Measurements from ENCODE around the gene NAALADL1. TPM values are rescaled to one million over a fixed set of nuclear protein-coding genes. Genes with fewer than 3 reads are reported as not detected.

Gene NAALADL1
- total RNA-seq, 1 experiment from 2014 or later = not detected

GRCh38 chr11:65095974-65096806 lies 37.8 kb upstream of the NAALADL1 start, which contains the start of gene VPS51:
TSS of gene VPS51 (plus strand) at chr11:65096214. CDS start at chr11:65096251, 37 bp downstream.
- Histone ChIP-seq H3K36me3 (ENCODE audit: control insufficient read depth in 1 of 2, insufficient read depth in 2 of 2, low read length in 2 of 2) (peaks cover 3 to 6% of the 10 kb centered on the region in 2 experiments; a peak in 2 of 4 replicates), H3K9ac (ENCODE audit: low read length) (peak within 1 kb of the TSS; percentile 77), H4K20me1 (ENCODE audit: insufficient read depth) (no peaks in the 10 kb centered on the region), H3K4me2 (ENCODE audit: low read length) (peak within 1 kb of the TSS; percentile 88), H3K9me2 (ENCODE audit: insufficient read depth) (no peaks in the 10 kb centered on the region), H3K27me3 (ENCODE audit: insufficient read depth, low read length) (no peaks in the 10 kb centered on the region), H2AFZ (ENCODE audit: low read depth, low read length, poor library complexity, severe bottlenecking) (no peak within 1 kb of the TSS), H3K27ac (ENCODE audit: low read depth, low read length) (peak within 1 kb of the TSS; percentile 63), H3K79me2 (ENCODE audit: insufficient read depth, low read length) (peaks cover 23% of the 10 kb centered on the region), H3K9me3 (ENCODE audit: control insufficient read depth in 1 of 2, insufficient read depth in 1 of 2, low read depth in 1 of 2, low read length in 2 of 2) (no peaks in the 10 kb centered on the region), H3K4me1 (ENCODE audit: control insufficient read depth in 1 of 2, insufficient read depth in 2 of 2, low read length in 2 of 2) (peaks cover 3 to 12% of the 10 kb centered on the region in 2 experiments; a peak in 3 of 4 replicates), H3K4me3 (replicated peaks in 1 of 2; ENCODE audit: low read depth in 1 of 2, low read length in 2 of 2) (peak within 1 kb of the TSS; percentile 74 to 78)
- ChIA-PET CTCF (interaction anchor here (1.1 to 1.7 kb wide), 2 partner anchors 12 to 14 kb away, joined by 3 to 14 read pairs; no protein-coding TSS in a partner anchor), RAD21 (ENCODE audit: low non-redundant PET in 1 of 2, low total read pairs in 2 of 2, uncharacterized antibody in 2 of 2, unreplicated experiment in 2 of 2) (no interaction called here), POLR2A (interaction anchor here (3.2 kb wide), 1 partner anchor 15 kb away, joined by 21 read pairs; the partner anchor contains the start of gene TM7SF2)
- intact Hi-C loops (cut with micrococcal nuclease) = loop anchor here (1.0 to 5.0 kb wide), 2 partner anchors 12 to 84 kb away; partner anchors contain the start of genes ARL2, CDCA5 and ZFPL1
- DNase-seq (ENCODE audit: low read depth, low spot score) (peak; percentile 88), ATAC-seq (peak; percentile 97)
- TSS peak; percentile 56 for BruUV-seq (replicated peaks)
- no peak for TF ChIP-seq CEBPB (IDR thresholded peaks at IDR 0.05; ENCODE audit: low read depth)
- peak; percentile 86 for TF ChIP-seq SP1 (IDR thresholded peaks at IDR 0.05; ENCODE audit: low read depth)
- TF ChIP-seq ZNF274 (IDR thresholded peaks at IDR 0.05; ENCODE audit: low read depth, low read length) = no peak
- TF ChIP-seq JUND (IDR thresholded peaks at IDR 0.05) = no peak
- TF ChIP-seq EZH2phosphoT487 (IDR thresholded peaks at IDR 0.05; ENCODE audit: borderline replicate concordance) = no peak
- TF ChIP-seq POLR2A (IDR thresholded peaks at IDR 0.05; ENCODE audit: borderline replicate concordance, extremely low read depth, insufficient read depth, insufficient read length) = peak; percentile 94
- peak; percentile 71 for TF ChIP-seq POLR2AphosphoS5 (IDR thresholded peaks at IDR 0.05; ENCODE audit: low read depth, low read length)
- peak; percentile 99 for TF ChIP-seq CBX3 (IDR thresholded peaks at IDR 0.05; ENCODE audit: low read depth)
- TF ChIP-seq REST (IDR thresholded peaks at IDR 0.05; ENCODE audit: low read depth) = no peak
- TF ChIP-seq ZFX (IDR thresholded peaks at IDR 0.05) = peak; percentile 92
- no peak for TF ChIP-seq FOSL1 (IDR thresholded peaks at IDR 0.05; ENCODE audit: low read depth)
- TF ChIP-seq ELF1 (IDR thresholded peaks at IDR 0.05; ENCODE audit: borderline replicate concordance, low read depth) = peak; percentile 92
- no peak for TF ChIP-seq EZH2 (IDR thresholded peaks at IDR 0.05)
- TF ChIP-seq SIN3A (IDR thresholded peaks at IDR 0.05; ENCODE audit: low read depth) = peak; percentile 81
- TF ChIP-seq SRF (IDR thresholded peaks at IDR 0.05; ENCODE audit: low read depth) = peak; percentile 88
- TF ChIP-seq EGR1 (IDR thresholded peaks at IDR 0.05; ENCODE audit: low read depth) = 0 out of 2 replicates have a peak, but pooled peaks have one; percentile 58
- TF ChIP-seq TCF7L2 (IDR thresholded peaks at IDR 0.05; ENCODE audit: borderline replicate concordance, extremely low read depth, insufficient read depth, insufficient read length) = peak; percentile 60
- TF ChIP-seq RAD21 (IDR thresholded peaks at IDR 0.05; ENCODE audit: low read depth) = no peak
- TF ChIP-seq MAX (IDR thresholded peaks at IDR 0.05) = peak; percentile 76
- TF ChIP-seq CTCF (IDR thresholded peaks at IDR 0.05 in 2 of 3, conservative IDR thresholded peaks at IDR 0.05 in 1 of 3; ENCODE audit: borderline replicate concordance in 1 of 3, insufficient read depth in 1 of 3, low read depth in 2 of 3, low read length in 2 of 3) = no peak
- peak; percentile 93 for TF ChIP-seq YY1 (IDR thresholded peaks at IDR 0.05; ENCODE audit: extremely low read depth, insufficient replicate concordance, low read depth, low read length)
- TF ChIP-seq ATF3 (IDR thresholded peaks at IDR 0.05) = no peak
